Neural progenitor cell (in vitro differentiated cells): ENCODE results near the gene KLHL3.

Experiments
- CTCF ChIP-seq: fragments of 200-600 bp; sonication (generic); IDR thresholded peaks from 2 replicates; pipeline ENCODE4 v1.5.1; 2017; ENCODE audit warnings: antibody characterized with exemption, mild to moderate bottlenecking
- EZH2 ChIP-seq: fragments of 200-600 bp; sonication (generic); IDR thresholded peaks from 2 replicates; pipeline ENCODE4 v1.6.1; 2017; ENCODE audit warnings: antibody characterized with exemption, mild to moderate bottlenecking, moderate library complexity

GRCh38 chr5:137627706-137628105 lies 108.2 kb downstream of the KLHL3 start:
- no peak for TF ChIP-seq CTCF
- TF ChIP-seq EZH2: no peak
